Measurements from ENCODE around the gene PKN3.

GRCh38 chr9:128675382-128675781, 26.9 kb upstream of the PKN3 start:
- TF ChIP-seq PATZ1 (CRISPR knock-in tag; IDR thresholded peaks at IDR 0.05; ENCODE audit: borderline replicate concordance) (no peak), BACH2 (CRISPR knock-in tag; IDR thresholded peaks at IDR 0.05; ENCODE audit: borderline replicate concordance) (no peak), RARB (CRISPR knock-in tag; IDR thresholded peaks at IDR 0.05) (no peak), ZC3H10 (CRISPR knock-in tag; IDR thresholded peaks at IDR 0.05) (no peak), CSRNP3 (CRISPR knock-in tag; IDR thresholded peaks at IDR 0.05) (no peak), ZNF70 (CRISPR knock-in tag; IDR thresholded peaks at IDR 0.05) (no peak), CSDC2 (CRISPR knock-in tag; IDR thresholded peaks at IDR 0.05) (no peak), ISL1 (CRISPR knock-in tag; IDR thresholded peaks at IDR 0.05) (no peak), OSR1 (CRISPR knock-in tag; IDR thresholded peaks at IDR 0.05) (no peak), ZFP3 (CRISPR knock-in tag; IDR thresholded peaks at IDR 0.05) (no peak)
